ENCODE measurements around the gene MIPOL1. TPM values are rescaled to one million over a fixed set of nuclear protein-coding genes. Genes with fewer than 3 reads are reported as not detected.

Gene MIPOL1
- total and polyA plus RNA-seq, 2 of the 13 experiments (the other 11 are each of a cell fraction or from before 2014, with no cell fraction given) = 8.6 to 34.2 TPM

GRCh38 chr14:37595809-37596621, 398.3 kb downstream of the MIPOL1 start (continued):
- TF ChIP-seq ZNF260 (CRISPR knock-in tag; IDR thresholded peaks at IDR 0.05; ENCODE audit: borderline replicate concordance, low read depth) (0 out of 2 replicates have a peak, but pooled peaks have one; percentile 32), HES4 (CRISPR knock-in tag; IDR thresholded peaks at IDR 0.05; ENCODE audit: borderline replicate concordance) (peak; percentile 11; the same call in 1 of the 2 replicates), ZNF407 (CRISPR knock-in tag; IDR thresholded peaks at IDR 0.05; ENCODE audit: not compliant biosample characterization) (peak; percentile 97), HIVEP1 (CRISPR knock-in tag; IDR thresholded peaks at IDR 0.05) (peak; percentile 88; the same call in 1 of the 2 replicates)
- TF ChIP-seq, protein P1, sequence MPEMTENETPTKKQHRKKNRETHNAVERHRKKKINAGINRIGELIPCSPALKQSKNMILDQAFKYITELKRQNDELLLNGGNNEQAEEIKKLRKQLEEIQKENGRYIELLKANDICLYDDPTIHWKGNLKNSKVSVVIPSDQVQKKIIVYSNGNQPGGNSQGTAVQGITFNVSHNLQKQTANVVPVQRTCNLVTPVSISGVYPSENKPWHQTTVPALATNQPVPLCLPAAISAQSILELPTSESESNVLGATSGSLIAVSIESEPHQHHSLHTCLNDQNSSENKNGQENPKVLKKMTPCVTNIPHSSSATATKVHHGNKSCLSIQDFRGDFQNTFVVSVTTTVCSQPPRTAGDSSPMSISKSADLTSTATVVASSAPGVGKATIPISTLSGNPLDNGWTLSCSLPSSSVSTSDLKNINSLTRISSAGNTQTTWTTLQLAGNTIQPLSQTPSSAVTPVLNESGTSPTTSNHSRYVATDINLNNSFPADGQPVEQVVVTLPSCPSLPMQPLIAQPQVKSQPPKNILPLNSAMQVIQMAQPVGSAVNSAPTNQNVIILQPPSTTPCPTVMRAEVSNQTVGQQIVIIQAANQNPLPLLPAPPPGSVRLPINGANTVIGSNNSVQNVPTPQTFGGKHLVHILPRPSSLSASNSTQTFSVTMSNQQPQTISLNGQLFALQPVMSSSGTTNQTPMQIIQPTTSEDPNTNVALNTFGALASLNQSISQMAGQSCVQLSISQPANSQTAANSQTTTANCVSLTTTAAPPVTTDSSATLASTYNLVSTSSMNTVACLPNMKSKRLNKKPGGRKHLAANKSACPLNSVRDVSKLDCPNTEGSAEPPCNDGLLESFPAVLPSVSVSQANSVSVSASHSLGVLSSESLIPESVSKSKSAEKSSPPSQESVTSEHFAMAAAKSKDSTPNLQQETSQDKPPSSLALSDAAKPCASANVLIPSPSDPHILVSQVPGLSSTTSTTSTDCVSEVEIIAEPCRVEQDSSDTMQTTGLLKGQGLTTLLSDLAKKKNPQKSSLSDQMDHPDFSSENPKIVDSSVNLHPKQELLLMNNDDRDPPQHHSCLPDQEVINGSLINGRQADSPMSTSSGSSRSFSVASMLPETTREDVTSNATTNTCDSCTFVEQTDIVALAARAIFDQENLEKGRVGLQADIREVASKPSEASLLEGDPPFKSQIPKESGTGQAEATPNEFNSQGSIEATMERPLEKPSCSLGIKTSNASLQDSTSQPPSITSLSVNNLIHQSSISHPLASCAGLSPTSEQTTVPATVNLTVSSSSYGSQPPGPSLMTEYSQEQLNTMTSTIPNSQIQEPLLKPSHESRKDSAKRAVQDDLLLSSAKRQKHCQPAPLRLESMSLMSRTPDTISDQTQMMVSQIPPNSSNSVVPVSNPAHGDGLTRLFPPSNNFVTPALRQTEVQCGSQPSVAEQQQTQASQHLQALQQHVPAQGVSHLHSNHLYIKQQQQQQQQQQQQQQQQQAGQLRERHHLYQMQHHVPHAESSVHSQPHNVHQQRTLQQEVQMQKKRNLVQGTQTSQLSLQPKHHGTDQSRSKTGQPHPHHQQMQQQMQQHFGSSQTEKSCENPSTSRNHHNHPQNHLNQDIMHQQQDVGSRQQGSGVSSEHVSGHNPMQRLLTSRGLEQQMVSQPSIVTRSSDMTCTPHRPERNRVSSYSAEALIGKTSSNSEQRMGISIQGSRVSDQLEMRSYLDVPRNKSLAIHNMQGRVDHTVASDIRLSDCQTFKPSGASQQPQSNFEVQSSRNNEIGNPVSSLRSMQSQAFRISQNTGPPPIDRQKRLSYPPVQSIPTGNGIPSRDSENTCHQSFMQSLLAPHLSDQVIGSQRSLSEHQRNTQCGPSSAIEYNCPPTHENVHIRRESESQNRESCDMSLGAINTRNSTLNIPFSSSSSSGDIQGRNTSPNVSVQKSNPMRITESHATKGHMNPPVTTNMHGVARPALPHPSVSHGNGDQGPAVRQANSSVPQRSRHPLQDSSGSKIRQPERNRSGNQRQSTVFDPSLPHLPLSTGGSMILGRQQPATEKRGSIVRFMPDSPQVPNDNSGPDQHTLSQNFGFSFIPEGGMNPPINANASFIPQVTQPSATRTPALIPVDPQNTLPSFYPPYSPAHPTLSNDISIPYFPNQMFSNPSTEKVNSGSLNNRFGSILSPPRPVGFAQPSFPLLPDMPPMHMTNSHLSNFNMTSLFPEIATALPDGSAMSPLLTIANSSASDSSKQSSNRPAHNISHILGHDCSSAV (CRISPR knock-in tag; IDR thresholded peaks at IDR 0.05; ENCODE audit: borderline replicate concordance) = no peak
- TF ChIP-seq, protein P2, sequence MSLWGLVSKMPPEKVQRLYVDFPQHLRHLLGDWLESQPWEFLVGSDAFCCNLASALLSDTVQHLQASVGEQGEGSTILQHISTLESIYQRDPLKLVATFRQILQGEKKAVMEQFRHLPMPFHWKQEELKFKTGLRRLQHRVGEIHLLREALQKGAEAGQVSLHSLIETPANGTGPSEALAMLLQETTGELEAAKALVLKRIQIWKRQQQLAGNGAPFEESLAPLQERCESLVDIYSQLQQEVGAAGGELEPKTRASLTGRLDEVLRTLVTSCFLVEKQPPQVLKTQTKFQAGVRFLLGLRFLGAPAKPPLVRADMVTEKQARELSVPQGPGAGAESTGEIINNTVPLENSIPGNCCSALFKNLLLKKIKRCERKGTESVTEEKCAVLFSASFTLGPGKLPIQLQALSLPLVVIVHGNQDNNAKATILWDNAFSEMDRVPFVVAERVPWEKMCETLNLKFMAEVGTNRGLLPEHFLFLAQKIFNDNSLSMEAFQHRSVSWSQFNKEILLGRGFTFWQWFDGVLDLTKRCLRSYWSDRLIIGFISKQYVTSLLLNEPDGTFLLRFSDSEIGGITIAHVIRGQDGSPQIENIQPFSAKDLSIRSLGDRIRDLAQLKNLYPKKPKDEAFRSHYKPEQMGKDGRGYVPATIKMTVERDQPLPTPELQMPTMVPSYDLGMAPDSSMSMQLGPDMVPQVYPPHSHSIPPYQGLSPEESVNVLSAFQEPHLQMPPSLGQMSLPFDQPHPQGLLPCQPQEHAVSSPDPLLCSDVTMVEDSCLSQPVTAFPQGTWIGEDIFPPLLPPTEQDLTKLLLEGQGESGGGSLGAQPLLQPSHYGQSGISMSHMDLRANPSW (CRISPR knock-in tag; IDR thresholded peaks at IDR 0.05; ENCODE audit: borderline replicate concordance) = peak; percentile 89; the same call in 1 of the 2 replicates
